Measurements from ENCODE around the gene GPR183.

- TF ChIP-seq EP300 (IDR thresholded peaks at IDR 0.05; ENCODE audit: low read depth) = no peak
- TF ChIP-seq POLR2AphosphoS5 (IDR thresholded peaks at IDR 0.05) = peak in 1 of 3 donors; percentile 67
- peak; percentile 38 for TF ChIP-seq POLR2A (IDR thresholded peaks at IDR 0.05)
Measured at GRCh38 chr13:99356262-99357091, 49.3 kb upstream of the GPR183 start.

Data from transverse colon (tissue), 3 donors.